ENCODE results near the gene MYRFL. TPM values are rescaled to one million over a fixed set of nuclear protein-coding genes. Genes with fewer than 3 reads are reported as not detected.

Gene MYRFL
- total RNA-seq, 2 experiments from 2014 or later: not detected

- POLR2A ChIA-PET: no interaction called here
- Mint-ChIP-seq H3K4me1 (ENCODE audit: low read depth) (no peaks in the 10 kb centered on the region), H3K4me3 (no peak overlapping the region), H3K9me3 (peaks cover 7% of the 10 kb centered on the region), H3K36me3 (no peaks in the 10 kb centered on the region), H3K27ac (no peak overlapping the region), H3K27me3 (peaks cover 3% of the 10 kb centered on the region)
- CTCF ChIA-PET: no interaction called here
- intact Hi-C loops (cut with micrococcal nuclease): no loop called here
- no peak for DNase-seq
These were observed 177.3 kb downstream of the MYRFL start for GRCh38 chr12:70002097-70002911.

- no peaks in the 10 kb centered on the region for H3K4me1 Mint-ChIP-seq (ENCODE audit: low read depth)
- ChIA-PET CTCF (no interaction called here), POLR2A (no interaction called here)
- DNase-seq: no peak
- no peak overlapping the region for H3K27ac Mint-ChIP-seq
- H3K27me3 Mint-ChIP-seq: peaks cover 3% of the 10 kb centered on the region
- H3K4me3 Mint-ChIP-seq: no peak overlapping the region
- intact Hi-C loops (cut with micrococcal nuclease): no loop called here
- peaks cover 10% of the 10 kb centered on the region for H3K9me3 Mint-ChIP-seq
- H3K36me3 Mint-ChIP-seq: no peaks in the 10 kb centered on the region
These were observed 177.9 kb downstream of the MYRFL start for GRCh38 chr12:70002912-70003255.

GRCh38 chr12:70005864-70006618 lies 181.0 kb downstream of the MYRFL start:
- Mint-ChIP-seq H3K4me3 (no peak overlapping the region), H3K27ac (no peak overlapping the region), H3K4me1 (ENCODE audit: low read depth) (no peaks in the 10 kb centered on the region), H3K9me3 (peaks cover 24% of the 10 kb centered on the region), H3K27me3 (peaks cover 4% of the 10 kb centered on the region), H3K36me3 (no peaks in the 10 kb centered on the region)
- CTCF ChIA-PET: no interaction called here
- no peak for DNase-seq
- POLR2A ChIA-PET: no interaction called here
- intact Hi-C loops (cut with micrococcal nuclease): no loop called here

GRCh38 chr12:70006619-70006973 lies 181.6 kb downstream of the MYRFL start:
- Mint-ChIP-seq H3K27me3 (peaks cover 4% of the 10 kb centered on the region), H3K4me3 (no peak overlapping the region)
- DNase-seq: no peak

GRCh38 chr12:70007687-70008086 lies 182.7 kb downstream of the MYRFL start:
- Mint-ChIP-seq H3K27ac (no peak overlapping the region), H3K4me1 (ENCODE audit: low read depth) (no peaks in the 10 kb centered on the region), H3K36me3 (no peaks in the 10 kb centered on the region), H3K9me3 (peaks cover 24% of the 10 kb centered on the region), H3K4me3 (no peak overlapping the region), H3K27me3 (peaks cover 4% of the 10 kb centered on the region)
- POLR2A ChIA-PET: no interaction called here
- no peak for DNase-seq
- CTCF ChIA-PET: no interaction called here
- intact Hi-C loops (cut with micrococcal nuclease): no loop called here

More at GRCh38 chr12:70006619-70006973, 181.6 kb downstream of the MYRFL start:
- POLR2A ChIA-PET: no interaction called here
- no peak overlapping the region for H3K27ac Mint-ChIP-seq
- CTCF ChIA-PET: no interaction called here
- no peaks in the 10 kb centered on the region for H3K36me3 Mint-ChIP-seq
- intact Hi-C loops (cut with micrococcal nuclease): no loop called here
- peaks cover 24% of the 10 kb centered on the region for H3K9me3 Mint-ChIP-seq
- H3K4me1 Mint-ChIP-seq (ENCODE audit: low read depth): no peaks in the 10 kb centered on the region

Other genes with a start within 250 kb of the MYRFL start
- 100 to 1,000 TPM; 264 to 267 TPM for gene CCT2, start 239.8 kb upstream of the MYRFL start, total RNA-seq
- not detected for gene LRRC10, start 214.3 kb upstream of the MYRFL start, total RNA-seq
- gene BEST3, start 125.9 kb upstream of the MYRFL start, total RNA-seq: not detected
- 10 to 100 TPM; 30.3 to 34.0 TPM for gene RAB3IP, start 86.4 kb upstream of the MYRFL start, total RNA-seq